Measurements from ENCODE around the gene SPG11.
"Not testable (repeated sequence)": the region's sequence is repeated elsewhere in the genome, so short reads cannot be mapped to it uniquely, and the experiment has no call there.

Gene SPG11

GRCh38 chr15:44550256-44550655 is 113.2 kb downstream of the SPG11 start:
- DNase-seq = no peak

DNA sequence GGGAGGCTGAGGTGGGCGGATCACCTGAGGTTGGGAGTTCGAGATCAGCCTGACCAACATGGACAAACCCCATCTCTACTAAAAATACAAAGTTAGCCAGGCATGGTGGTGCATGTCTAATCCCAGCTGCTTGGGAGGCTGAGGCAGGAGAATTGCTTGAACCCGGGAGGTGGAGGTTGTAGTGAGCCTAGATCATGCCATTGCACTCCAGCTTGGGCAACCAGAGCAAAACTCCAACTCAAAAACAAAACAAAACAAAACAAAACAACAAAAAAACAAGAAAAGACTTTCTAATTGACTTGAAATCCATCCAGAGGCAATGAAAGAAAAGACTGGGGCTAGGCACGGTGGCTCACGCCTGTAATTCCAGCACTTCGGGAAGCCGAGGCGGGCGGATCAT is 114.3 kb downstream of the SPG11 start:
- DNase-seq = not testable (repeated sequence)

DNA sequence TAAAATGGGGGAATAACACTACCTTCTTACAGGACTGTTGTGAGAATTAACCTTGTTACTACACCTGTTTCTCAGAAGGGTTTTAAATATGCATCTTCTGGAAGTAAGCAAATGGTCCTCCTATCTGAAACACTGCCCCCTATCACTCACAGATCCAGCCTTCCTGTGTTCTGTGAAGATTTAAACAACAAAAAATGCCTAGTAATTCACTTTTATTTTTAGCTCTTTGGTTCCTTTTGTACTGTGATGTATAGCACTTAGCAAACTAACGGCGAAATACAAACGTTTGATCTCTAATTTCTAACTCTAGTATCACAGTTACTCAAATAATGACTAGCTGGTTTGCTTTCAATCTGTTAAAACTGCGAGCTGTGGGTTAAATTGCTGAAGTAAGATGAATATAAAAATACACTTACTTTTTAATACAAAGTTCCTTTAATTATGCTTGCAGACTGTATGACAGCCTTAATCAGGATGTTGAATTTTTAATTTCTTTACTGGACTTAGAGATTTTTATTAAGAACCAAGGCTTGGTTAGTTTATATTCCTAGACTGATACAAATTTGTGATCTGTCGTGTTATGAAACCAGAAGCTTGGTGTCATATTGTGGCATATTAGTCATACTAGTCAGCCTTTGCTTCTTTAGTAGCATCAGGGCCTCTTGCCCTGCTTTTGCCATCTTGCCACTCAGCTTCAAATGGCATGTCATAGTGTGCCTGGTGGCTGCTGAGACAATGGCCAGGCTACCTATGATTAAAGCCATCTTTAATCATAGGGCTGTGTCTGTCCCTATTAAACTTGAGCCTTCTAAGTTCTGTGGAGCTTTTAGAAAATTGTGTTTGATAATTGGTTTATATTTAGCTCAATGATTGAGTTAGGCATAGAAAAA is 117.3 kb downstream of the SPG11 start:
- peak; percentile 77 for DNase-seq

DNA sequence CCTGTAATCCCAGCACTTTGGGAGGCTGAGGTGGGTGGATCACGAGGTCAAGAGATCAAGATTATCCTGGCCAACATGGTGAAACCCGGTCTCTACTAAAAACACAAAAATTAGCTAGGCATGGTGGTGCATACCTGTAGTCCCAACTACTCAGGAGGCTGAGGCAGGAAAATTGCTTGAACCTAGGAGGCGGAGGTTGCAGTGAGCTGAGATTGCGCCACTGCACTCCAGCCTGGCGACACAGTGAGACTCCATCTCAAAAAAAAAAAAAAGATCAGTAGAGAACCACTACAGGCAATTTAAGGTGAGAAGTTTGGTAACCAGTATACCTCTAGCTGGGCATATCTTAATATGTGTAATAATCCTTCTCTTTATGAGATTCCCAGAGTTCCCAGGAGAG is 118.7 kb downstream of the SPG11 start:
- not testable (repeated sequence) for DNase-seq

- DNase-seq = no peak
Measured at GRCh38 chr15:44542596-44542995, 120.9 kb downstream of the SPG11 start.

DNA sequence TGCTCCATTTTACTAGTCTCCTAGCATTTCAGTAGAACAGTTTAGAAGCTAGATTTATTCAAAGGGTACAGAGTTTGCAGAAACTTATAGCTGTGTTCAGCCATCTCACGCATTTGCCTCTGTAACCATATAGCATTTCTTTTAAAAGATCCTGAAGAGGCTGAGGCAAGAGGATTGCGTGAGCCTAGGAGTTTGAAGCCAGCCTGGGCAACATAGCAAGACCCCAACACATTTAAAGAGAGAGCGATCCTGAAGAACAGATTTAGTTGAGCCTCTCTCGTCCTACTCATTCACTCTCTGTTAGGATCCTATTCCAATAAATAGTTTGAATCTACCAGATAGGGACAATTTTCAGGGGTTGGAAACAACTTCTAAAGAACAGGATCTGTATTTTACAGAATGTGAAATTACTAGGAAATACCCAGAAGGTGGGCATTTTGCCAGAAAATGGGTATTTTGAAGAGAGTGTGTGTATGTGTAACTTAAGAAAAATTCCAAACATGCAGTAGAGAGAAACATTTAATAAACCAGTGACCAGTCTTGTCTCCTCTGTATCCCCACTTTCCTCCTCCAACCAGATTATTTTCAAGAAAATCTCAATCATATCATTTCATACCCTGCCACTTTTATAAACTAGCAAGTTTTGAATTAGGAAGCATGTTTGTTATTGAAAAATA is 122.0 kb downstream of the SPG11 start:
- DNase-seq = no peak

GRCh38 chr15:44537735-44538240 is 125.7 kb downstream of the SPG11 start:
- no peak for DNase-seq

GRCh38 chr15:44536962-44537734 is 126.3 kb downstream of the SPG11 start, which contains the start of gene EIF3J:
Gene EIF3J, plus strand, starts transcription at chr15:44537147. Its CDS starts 48 bp downstream, at chr15:44537195.
- peak; percentile 98 for DNase-seq

DNA sequence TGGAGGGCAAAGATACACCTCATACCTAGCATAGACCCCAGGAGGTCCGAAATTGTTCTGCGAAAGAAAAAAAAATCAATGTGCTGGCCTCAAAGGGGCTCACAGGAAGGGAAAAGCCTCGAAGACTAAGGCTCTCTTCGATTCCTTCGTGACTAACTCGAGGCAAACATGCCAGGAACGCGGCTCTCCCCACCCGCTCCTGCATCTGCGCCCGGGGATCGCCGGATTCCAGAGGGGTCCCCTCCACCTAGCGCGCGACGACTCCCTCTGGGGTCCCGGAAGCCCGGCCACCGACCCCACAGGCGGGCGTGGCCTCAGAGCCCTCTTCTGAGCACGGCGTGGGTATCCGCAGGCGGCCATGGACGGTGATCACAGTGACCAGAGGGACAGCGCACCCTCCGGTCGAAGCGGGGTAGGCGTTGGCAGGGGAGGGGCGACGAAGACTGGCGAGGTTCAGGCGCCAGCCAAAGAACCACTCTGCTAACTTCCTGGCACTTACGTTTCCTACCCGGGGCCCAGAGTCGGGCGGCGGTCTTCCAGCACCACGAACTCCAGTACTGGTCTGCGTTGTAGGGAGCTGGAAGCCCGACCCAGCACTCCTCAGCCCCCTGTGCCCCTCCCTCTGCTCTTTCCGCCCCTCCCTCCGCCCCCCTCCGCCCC is 127.0 kb downstream of the SPG11 start:
- DNase-seq = no peak

- peak; percentile 71 for DNase-seq
Measured at GRCh38 chr15:44535523-44536301, 127.8 kb downstream of the SPG11 start.

- DNase-seq = no peak
Measured at GRCh38 chr15:44535092-44535491, 128.4 kb downstream of the SPG11 start.

GRCh38 chr15:44532689-44533088 is 130.8 kb downstream of the SPG11 start:
- DNase-seq = no peak

- not testable (repeated sequence) for DNase-seq
Measured at GRCh38 chr15:44532275-44532674, 131.2 kb downstream of the SPG11 start.

- no peak for DNase-seq
Measured at GRCh38 chr15:44530653-44531052, 132.8 kb downstream of the SPG11 start.

GRCh38 chr15:44529864-44530604 is 133.4 kb downstream of the SPG11 start:
- no peak for DNase-seq

GRCh38 chr15:44527241-44527640 is 136.2 kb downstream of the SPG11 start:
- DNase-seq = no peak

- DNase-seq = no peak
Measured at GRCh38 chr15:44525018-44525417, 138.4 kb downstream of the SPG11 start.

DNA sequence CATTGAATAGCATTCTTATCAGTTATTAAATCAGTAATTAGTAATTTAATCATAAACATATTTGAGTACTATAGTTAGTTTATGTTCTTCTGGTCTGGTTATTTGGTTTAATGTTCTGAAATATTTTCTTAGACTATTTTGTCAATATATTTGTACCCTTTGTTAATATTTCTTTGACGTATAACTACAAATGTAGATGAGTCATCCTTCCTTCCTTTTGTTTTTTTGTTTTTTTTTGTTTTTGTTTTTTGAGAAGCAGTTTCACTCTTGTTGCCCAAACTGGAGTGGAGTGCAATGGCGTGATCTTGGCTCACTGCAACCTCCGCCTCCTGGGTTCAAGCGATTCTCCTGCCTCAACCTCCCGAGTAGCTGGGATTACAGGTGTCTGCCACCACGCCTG is 143.9 kb downstream of the SPG11 start:
- no peak for DNase-seq

DNA sequence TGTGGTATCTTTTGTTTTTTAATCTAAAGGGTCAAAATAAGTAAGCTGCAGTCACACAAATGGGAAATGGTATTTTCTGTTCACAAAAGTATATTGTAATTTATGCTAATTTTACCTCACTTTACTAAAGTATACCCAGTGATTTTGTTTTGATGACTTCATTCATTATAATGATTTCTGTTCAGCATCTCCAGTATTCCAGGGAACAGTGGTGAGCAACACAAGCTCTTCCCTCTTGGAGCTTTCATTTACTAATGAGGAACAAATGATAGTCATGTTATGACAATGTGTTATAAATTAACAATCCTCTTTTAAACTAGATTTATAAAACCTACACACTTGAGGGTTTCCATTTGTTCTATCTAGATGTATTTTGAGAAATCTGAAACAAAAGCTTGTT is 147.0 kb downstream of the SPG11 start:
- DNase-seq = no peak

Measured in activated effector memory CD4-positive, alpha-beta T cell treated with anti-CD3 and anti-CD28 coated beads, Interleukin-2, amount 50 U/mL, for 16 hours (primary cell).